ENCODE measurements around the gene CKS2. TPM values are rescaled to one million over a fixed set of nuclear protein-coding genes. Genes with fewer than 3 reads are reported as not detected.

CKS2 gene
- total and polyA plus RNA-seq, 2 donors from 2014 or later, result 7.0 to 72.8 TPM

GRCh38 chr9:89353989-89354388 is 43.0 kb downstream of the CKS2 start:
- Histone ChIP-seq H3K36me3 (ENCODE audit: control insufficient read depth in 2 of 3, insufficient read depth in 3 of 3, low read length in 3 of 3) (peaks cover 11 to 83% (median 80%) of the 10 kb centered on the region in 3 donors), H3K9me3 (ENCODE audit: control insufficient read depth in 2 of 3, insufficient read depth in 1 of 3, low read length in 3 of 3) (no peaks in the 10 kb centered on the region), H3K9ac (ENCODE audit: low read length in 3 of 3) (no peak overlapping the region), H3K4me3 (ENCODE audit: low read length in 3 of 3) (no peak overlapping the region), H3K27me3 (ENCODE audit: control insufficient read depth, insufficient read depth, low read length) (no peaks in the 10 kb centered on the region), H3K4me1 (ENCODE audit: control insufficient read depth in 2 of 3, insufficient read depth in 2 of 3, low read depth in 1 of 3, low read length in 3 of 3) (no peaks in the 10 kb centered on the region), H3K27ac (ENCODE audit: low read depth in 2 of 2, low read length in 2 of 2) (no peak overlapping the region)
- no peak for FAIRE-seq
- TF ChIP-seq CTCF (IDR thresholded peaks at IDR 0.05; ENCODE audit: borderline replicate concordance, extremely low read depth, insufficient read depth), result no peak
- intact Hi-C loops (cut with DNase I), result no loop called here
- no peak for DNase-seq

GRCh38 chr9:89354471-89354870 is 43.5 kb downstream of the CKS2 start:
- no peak overlapping the region for H3K4me3 ChIP-seq (ENCODE audit: low read length in 3 of 3)
- H3K9ac ChIP-seq (ENCODE audit: low read length in 3 of 3), result no peak overlapping the region
- FAIRE-seq (no peak), DNase-seq (no peak)
- TF ChIP-seq CTCF (IDR thresholded peaks at IDR 0.05; ENCODE audit: borderline replicate concordance, extremely low read depth, insufficient read depth), result no peak
- no peaks in the 10 kb centered on the region for H3K27me3 ChIP-seq (ENCODE audit: control insufficient read depth, insufficient read depth, low read length)
- H3K4me1 ChIP-seq (ENCODE audit: control insufficient read depth in 2 of 3, insufficient read depth in 2 of 3, low read depth in 1 of 3, low read length in 3 of 3), result no peaks in the 10 kb centered on the region
- peaks cover 11 to 78% (median 78%) of the 10 kb centered on the region in 3 donors for H3K36me3 ChIP-seq (ENCODE audit: control insufficient read depth in 2 of 3, insufficient read depth in 3 of 3, low read length in 3 of 3)
- no peaks in the 10 kb centered on the region for H3K9me3 ChIP-seq (ENCODE audit: control insufficient read depth in 2 of 3, insufficient read depth in 1 of 3, low read length in 3 of 3)
- no peak overlapping the region for H3K27ac ChIP-seq (ENCODE audit: low read depth in 2 of 2, low read length in 2 of 2)
- intact Hi-C loops (cut with DNase I), result no loop called here

- no peaks in the 10 kb centered on the region for H3K9me3 ChIP-seq (ENCODE audit: control insufficient read depth in 2 of 3, insufficient read depth in 1 of 3, low read length in 3 of 3)
- no peaks in the 10 kb centered on the region for H3K27me3 ChIP-seq (ENCODE audit: control insufficient read depth, insufficient read depth, low read length)
- FAIRE-seq (no peak), DNase-seq (no peak)
- H3K36me3 ChIP-seq (ENCODE audit: control insufficient read depth in 2 of 3, insufficient read depth in 3 of 3, low read length in 3 of 3), result peaks cover 7 to 71% (median 70%) of the 10 kb centered on the region in 3 donors
- H3K9ac ChIP-seq (ENCODE audit: low read length in 3 of 3), result no peak overlapping the region
- H3K4me3 ChIP-seq (ENCODE audit: low read length in 3 of 3), result no peak overlapping the region
- H3K4me1 ChIP-seq (ENCODE audit: control insufficient read depth in 2 of 3, insufficient read depth in 2 of 3, low read depth in 1 of 3, low read length in 3 of 3), result no peaks in the 10 kb centered on the region
- no peak overlapping the region for H3K27ac ChIP-seq (ENCODE audit: low read depth in 2 of 2, low read length in 2 of 2)
- no peak for TF ChIP-seq CTCF (IDR thresholded peaks at IDR 0.05; ENCODE audit: borderline replicate concordance, extremely low read depth, insufficient read depth)
- intact Hi-C loops (cut with DNase I), result no loop called here
Measured at GRCh38 chr9:89356782-89357181, 45.8 kb downstream of the CKS2 start.

Measured in kidney (tissue), 14 donors.